SK-N-SH treated with all-trans-retinoic acid at 6 μM for 48 hours (cell line): ENCODE measurements around the gene TSPYL4.

ENCODE experiments used
- ATAC-seq: fragments of 200-7000 bp; cut with Tn5 transposase; 3 replicates; pipeline ENCODE4 v1.9.1; 2020; ENCODE audit warnings: mild to moderate bottlenecking, moderate library complexity
- ARNTL ChIP-seq: fragments of 450-650 bp; formaldehyde crosslinking; IDR thresholded peaks from 2 replicates; pipeline ENCODE4 v1.5.0; 2020; ENCODE audit warnings: low read depth, mild to moderate bottlenecking, moderate library complexity, borderline replicate concordance
- BACH2 ChIP-seq: fragments of 250-450 bp; sonication (Bioruptor Pico); IDR thresholded peaks from 2 replicates; pipeline ENCODE4 v1.9.0; 2021; ENCODE audit warnings: mild to moderate bottlenecking, borderline replicate concordance
- CSDC2 ChIP-seq: fragments of 250-450 bp; sonication (Bioruptor Pico); IDR thresholded peaks from 2 replicates; pipeline ENCODE4 v1.5.0; 2020; ENCODE audit warnings: mild to moderate bottlenecking, moderate library complexity
- ESRRG ChIP-seq: fragments of 250-450 bp; sonication (Bioruptor Pico); IDR thresholded peaks from 2 replicates; pipeline ENCODE4 v1.6.1; 2021; ENCODE audit warnings: mild to moderate bottlenecking
- GLIS3 ChIP-seq: fragments of 250-450 bp; sonication (Bioruptor Pico); IDR thresholded peaks from 2 replicates; pipeline ENCODE4 v1.5.0; 2020; ENCODE audit warnings: mild to moderate bottlenecking, moderate library complexity
- ISL1 ChIP-seq: fragments of 250-450 bp; sonication (Bioruptor Pico); IDR thresholded peaks from 2 replicates; pipeline ENCODE4 v2.1.2; 2022; ENCODE audit warnings: mild to moderate bottlenecking, moderate library complexity
- OSR1 ChIP-seq: fragments of 250-450 bp; sonication (Bioruptor Pico); IDR thresholded peaks from 2 replicates; pipeline ENCODE4 v1.8.0; 2022; ENCODE audit warnings: moderate library complexity, mild to moderate bottlenecking, inconsistent platforms
- PPARA ChIP-seq: fragments of 250-450 bp; sonication (Bioruptor Pico); IDR thresholded peaks from 2 replicates; pipeline ENCODE4 v1.5.0; 2020; ENCODE audit warnings: mild to moderate bottlenecking, borderline replicate concordance
- SNAI2 ChIP-seq: fragments of 250-450 bp; sonication (Bioruptor Pico); IDR thresholded peaks from 2 replicates; pipeline ENCODE4 v1.5.0; 2020; ENCODE audit warnings: mild to moderate bottlenecking, moderate library complexity
- TCF4 ChIP-seq: fragments of 250-450 bp; sonication (Bioruptor Pico); IDR thresholded peaks from 2 replicates; pipeline ENCODE4 v1.8.0; 2021; ENCODE audit warnings: mild to moderate bottlenecking, moderate library complexity, borderline replicate concordance
- TOX ChIP-seq: fragments of 250-450 bp; sonication (Bioruptor Pico); IDR thresholded peaks from 2 replicates; pipeline ENCODE4 v1.8.0; 2021; ENCODE audit warnings: mild to moderate bottlenecking, moderate library complexity, borderline replicate concordance
- ZFP3 ChIP-seq: fragments of 250-450 bp; sonication (Bioruptor Pico); IDR thresholded peaks from 2 replicates; pipeline ENCODE4 v1.5.0; 2020; ENCODE audit warnings: mild to moderate bottlenecking, moderate library complexity
- ZFP30 ChIP-seq: fragments of 450-650 bp; formaldehyde crosslinking; IDR thresholded peaks from 2 replicates; pipeline ENCODE4 v1.5.0; 2022; ENCODE audit warnings: mild to moderate bottlenecking, moderate library complexity
- ZNF565 ChIP-seq: fragments of 450-650 bp; formaldehyde crosslinking; conservative IDR thresholded peaks from 2 replicates; pipeline ENCODE4 v1.5.0; 2020; ENCODE audit warnings: low read depth, mild to moderate bottlenecking, moderate library complexity
- ZNF70 ChIP-seq: fragments of 450-650 bp; formaldehyde crosslinking; IDR thresholded peaks from 2 replicates; pipeline ENCODE4 v1.5.0; 2020; ENCODE audit warnings: mild to moderate bottlenecking, moderate library complexity
- ZNF8 ChIP-seq: fragments of 450-650 bp; formaldehyde crosslinking; IDR thresholded peaks from 2 replicates; pipeline ENCODE4 v1.5.0; 2020; ENCODE audit warnings: mild to moderate bottlenecking, moderate library complexity
- TF ChIP-seq, protein P1 (sequence below): fragments of 250-450 bp; sonication (Bioruptor Pico); IDR thresholded peaks from 2 replicates; pipeline ENCODE4 v1.5.1; 2021; ENCODE audit warnings: mild to moderate bottlenecking, moderate library complexity
- TF ChIP-seq, protein P2 (sequence below): fragments of 250-450 bp; sonication (Bioruptor Pico); IDR thresholded peaks from 2 replicates; pipeline ENCODE4 v1.5.0; 2020; ENCODE audit warnings: mild to moderate bottlenecking, moderate library complexity
- TF ChIP-seq, protein P3 (sequence below): fragments of 250-450 bp; sonication (Bioruptor Pico); IDR thresholded peaks from 2 replicates; pipeline ENCODE4 v1.8.0; 2021; ENCODE audit warnings: low read depth, mild to moderate bottlenecking, moderate library complexity, borderline replicate concordance
- TF ChIP-seq, protein P4 (sequence below): fragments of 250-450 bp; sonication (Bioruptor Pico); IDR thresholded peaks from 2 replicates; pipeline ENCODE4 v1.8.0; 2020; ENCODE audit warnings: mild to moderate bottlenecking, moderate library complexity, borderline replicate concordance

Gene TSPYL4

DNA sequence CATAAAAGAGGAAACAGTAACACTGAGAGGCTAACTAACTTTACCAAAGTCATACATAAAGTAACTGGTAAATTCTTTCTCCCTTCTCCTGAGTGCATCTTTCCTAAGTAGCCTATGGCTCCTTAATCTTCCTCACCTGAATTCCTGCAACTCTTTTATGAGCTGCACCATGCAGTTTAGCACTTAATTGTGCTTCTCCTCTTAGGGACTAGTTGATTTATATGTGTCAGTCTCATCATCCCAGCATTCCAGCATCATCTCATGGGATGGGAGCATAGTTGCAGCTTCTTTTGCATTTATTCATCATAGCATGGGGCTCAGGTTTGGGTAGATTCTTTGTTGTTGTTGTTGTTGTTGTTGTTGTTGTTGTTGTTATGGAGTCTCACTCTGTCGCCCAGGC is 29.3 kb upstream of the TSPYL4 start:
- TF ChIP-seq PPARA (no peak), GLIS3 (CRISPR knock-in tag) (no peak), ZFP30 (CRISPR knock-in tag) (no peak), ZNF565 (CRISPR knock-in tag) (no peak), ISL1 (CRISPR knock-in tag) (no peak), CSDC2 (no peak), SNAI2 (CRISPR knock-in tag) (no peak)
- TF ChIP-seq, protein P1, sequence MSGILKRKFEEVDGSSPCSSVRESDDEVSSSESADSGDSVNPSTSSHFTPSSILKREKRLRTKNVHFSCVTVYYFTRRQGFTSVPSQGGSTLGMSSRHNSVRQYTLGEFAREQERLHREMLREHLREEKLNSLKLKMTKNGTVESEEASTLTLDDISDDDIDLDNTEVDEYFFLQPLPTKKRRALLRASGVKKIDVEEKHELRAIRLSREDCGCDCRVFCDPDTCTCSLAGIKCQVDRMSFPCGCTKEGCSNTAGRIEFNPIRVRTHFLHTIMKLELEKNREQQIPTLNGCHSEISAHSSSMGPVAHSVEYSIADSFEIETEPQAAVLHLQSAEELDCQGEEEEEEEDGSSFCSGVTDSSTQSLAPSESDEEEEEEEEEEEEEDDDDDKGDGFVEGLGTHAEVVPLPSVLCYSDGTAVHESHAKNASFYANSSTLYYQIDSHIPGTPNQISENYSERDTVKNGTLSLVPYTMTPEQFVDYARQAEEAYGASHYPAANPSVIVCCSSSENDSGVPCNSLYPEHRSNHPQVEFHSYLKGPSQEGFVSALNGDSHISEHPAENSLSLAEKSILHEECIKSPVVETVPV (CRISPR knock-in tag), result no peak
- TF ChIP-seq, protein P2, sequence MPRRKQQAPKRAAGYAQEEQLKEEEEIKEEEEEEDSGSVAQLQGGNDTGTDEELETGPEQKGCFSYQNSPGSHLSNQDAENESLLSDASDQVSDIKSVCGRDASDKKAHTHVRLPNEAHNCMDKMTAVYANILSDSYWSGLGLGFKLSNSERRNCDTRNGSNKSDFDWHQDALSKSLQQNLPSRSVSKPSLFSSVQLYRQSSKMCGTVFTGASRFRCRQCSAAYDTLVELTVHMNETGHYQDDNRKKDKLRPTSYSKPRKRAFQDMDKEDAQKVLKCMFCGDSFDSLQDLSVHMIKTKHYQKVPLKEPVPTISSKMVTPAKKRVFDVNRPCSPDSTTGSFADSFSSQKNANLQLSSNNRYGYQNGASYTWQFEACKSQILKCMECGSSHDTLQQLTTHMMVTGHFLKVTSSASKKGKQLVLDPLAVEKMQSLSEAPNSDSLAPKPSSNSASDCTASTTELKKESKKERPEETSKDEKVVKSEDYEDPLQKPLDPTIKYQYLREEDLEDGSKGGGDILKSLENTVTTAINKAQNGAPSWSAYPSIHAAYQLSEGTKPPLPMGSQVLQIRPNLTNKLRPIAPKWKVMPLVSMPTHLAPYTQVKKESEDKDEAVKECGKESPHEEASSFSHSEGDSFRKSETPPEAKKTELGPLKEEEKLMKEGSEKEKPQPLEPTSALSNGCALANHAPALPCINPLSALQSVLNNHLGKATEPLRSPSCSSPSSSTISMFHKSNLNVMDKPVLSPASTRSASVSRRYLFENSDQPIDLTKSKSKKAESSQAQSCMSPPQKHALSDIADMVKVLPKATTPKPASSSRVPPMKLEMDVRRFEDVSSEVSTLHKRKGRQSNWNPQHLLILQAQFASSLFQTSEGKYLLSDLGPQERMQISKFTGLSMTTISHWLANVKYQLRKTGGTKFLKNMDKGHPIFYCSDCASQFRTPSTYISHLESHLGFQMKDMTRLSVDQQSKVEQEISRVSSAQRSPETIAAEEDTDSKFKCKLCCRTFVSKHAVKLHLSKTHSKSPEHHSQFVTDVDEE (CRISPR knock-in tag), result no peak
- TF ChIP-seq, protein P3, sequence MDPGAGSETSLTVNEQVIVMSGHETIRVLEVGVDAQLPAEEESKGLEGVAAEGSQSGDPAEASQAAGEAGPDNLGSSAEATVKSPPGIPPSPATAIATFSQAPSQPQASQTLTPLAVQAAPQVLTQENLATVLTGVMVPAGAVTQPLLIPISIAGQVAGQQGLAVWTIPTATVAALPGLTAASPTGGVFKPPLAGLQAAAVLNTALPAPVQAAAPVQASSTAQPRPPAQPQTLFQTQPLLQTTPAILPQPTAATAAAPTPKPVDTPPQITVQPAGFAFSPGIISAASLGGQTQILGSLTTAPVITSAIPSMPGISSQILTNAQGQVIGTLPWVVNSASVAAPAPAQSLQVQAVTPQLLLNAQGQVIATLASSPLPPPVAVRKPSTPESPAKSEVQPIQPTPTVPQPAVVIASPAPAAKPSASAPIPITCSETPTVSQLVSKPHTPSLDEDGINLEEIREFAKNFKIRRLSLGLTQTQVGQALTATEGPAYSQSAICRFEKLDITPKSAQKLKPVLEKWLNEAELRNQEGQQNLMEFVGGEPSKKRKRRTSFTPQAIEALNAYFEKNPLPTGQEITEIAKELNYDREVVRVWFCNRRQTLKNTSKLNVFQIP (CRISPR knock-in tag), result no peak
- ATAC-seq, result no peak

DNA sequence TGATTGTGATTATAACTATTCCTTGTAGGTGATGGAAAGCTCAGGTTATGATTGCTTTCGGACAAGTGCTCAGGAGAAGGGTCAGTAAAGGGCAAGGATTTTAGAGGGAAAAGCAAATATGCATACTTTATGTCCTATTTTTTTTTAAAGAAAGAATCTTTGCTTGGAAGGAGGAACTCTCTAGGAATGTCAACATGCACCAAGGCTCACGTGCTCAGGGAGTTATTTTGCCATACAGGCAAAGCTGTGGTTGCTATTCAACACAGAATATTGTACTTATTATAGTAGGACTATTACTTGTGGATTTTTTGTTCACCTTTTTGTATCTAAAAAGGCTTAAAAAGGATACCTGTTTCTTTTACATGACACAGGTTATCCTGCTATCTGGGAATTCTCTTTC is 28.8 kb upstream of the TSPYL4 start:
- ATAC-seq, result no peak

DNA sequence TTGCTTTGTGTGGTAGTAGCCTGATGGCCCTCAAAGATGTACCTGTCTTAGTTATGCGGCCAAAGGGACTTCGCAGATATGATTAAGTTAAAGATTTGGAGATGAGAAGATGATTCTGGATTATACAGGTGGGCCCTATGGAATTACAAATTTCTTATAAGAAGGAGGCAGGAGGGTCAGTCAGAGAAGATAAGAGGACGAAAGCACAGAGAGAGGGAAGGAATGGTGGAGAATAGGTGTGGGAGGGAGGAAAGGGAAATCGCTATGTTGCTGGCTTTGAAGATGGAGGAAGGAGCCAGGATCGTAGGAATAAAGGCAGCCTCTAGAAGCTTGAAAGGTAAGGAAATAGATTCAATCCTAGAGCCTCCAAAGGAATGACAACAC is 27.1 kb upstream of the TSPYL4 start:
- TF ChIP-seq, protein P4, sequence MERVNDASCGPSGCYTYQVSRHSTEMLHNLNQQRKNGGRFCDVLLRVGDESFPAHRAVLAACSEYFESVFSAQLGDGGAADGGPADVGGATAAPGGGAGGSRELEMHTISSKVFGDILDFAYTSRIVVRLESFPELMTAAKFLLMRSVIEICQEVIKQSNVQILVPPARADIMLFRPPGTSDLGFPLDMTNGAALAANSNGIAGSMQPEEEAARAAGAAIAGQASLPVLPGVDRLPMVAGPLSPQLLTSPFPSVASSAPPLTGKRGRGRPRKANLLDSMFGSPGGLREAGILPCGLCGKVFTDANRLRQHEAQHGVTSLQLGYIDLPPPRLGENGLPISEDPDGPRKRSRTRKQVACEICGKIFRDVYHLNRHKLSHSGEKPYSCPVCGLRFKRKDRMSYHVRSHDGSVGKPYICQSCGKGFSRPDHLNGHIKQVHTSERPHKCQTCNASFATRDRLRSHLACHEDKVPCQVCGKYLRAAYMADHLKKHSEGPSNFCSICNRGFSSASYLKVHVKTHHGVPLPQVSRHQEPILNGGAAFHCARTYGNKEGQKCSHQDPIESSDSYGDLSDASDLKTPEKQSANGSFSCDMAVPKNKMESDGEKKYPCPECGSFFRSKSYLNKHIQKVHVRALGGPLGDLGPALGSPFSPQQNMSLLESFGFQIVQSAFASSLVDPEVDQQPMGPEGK (CRISPR knock-in tag), result no peak
- no peak for TF ChIP-seq ZNF565 (CRISPR knock-in tag)
- TF ChIP-seq, protein P3 (CRISPR knock-in tag), result no peak
- no peak for TF ChIP-seq ESRRG
- ATAC-seq, result no peak

More for the DNA sequence above, 28.8 kb upstream of the TSPYL4 start:
- no peak for TF ChIP-seq ZFP3 (CRISPR knock-in tag)
- TF ChIP-seq GLIS3 (CRISPR knock-in tag), result no peak

DNA sequence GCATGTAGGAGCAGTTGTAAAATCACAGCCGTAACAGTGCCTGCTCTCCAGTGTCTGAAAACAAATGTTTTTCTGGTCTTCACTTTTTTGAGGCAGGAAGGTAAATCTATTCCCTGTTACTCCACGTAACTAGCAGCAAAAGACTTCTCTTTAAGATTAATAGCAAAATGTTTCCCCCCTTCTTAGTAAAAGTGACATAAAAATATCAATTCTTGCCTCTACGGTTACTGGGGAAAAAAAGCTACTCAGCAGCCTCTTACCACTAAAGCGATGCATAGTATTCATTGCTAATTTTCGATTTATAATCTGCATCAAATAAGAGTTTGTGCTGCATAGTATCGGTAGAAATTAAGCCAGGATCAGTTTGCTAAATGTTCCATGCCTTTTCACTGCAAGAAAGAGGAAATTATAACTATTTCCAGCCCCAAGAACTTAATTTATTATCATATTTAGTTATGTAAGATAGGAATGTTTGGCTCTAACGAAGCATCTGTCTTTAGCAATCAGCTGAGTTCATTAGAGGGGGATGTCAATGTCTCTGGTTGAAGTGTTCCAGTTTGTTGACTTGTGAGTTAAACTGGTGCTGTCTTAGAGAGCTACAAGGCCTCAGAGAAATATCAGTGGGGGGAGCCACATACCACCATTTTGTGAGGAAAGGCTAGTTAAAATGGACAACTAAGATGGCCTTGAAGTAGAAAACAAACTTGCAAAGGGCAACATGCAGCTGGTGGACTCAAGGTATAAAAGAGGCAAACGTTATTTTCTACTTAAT is 26.5 kb upstream of the TSPYL4 start:
- ATAC-seq, result 0 out of 3 replicates have a peak, but pooled peaks have one; percentile 1
- TF ChIP-seq OSR1 (CRISPR knock-in tag), result no peak
- TF ChIP-seq ISL1 (CRISPR knock-in tag), result no peak
- no peak for TF ChIP-seq BACH2 (CRISPR knock-in tag)
- TF ChIP-seq TCF4 (CRISPR knock-in tag), result no peak
- no peak for TF ChIP-seq PPARA
- TF ChIP-seq ZFP30 (CRISPR knock-in tag), result no peak
- TF ChIP-seq ARNTL (CRISPR knock-in tag), result no peak
- no peak for TF ChIP-seq ZFP3 (CRISPR knock-in tag)
- no peak for TF ChIP-seq TOX (CRISPR knock-in tag)
- no peak for TF ChIP-seq ZNF8 (CRISPR knock-in tag)
- TF ChIP-seq ESRRG, result no peak
- no peak for TF ChIP-seq CSDC2
- TF ChIP-seq ZNF70 (CRISPR knock-in tag), result no peak
- TF ChIP-seq, protein P2 (CRISPR knock-in tag), result no peak
- TF ChIP-seq, protein P4 (CRISPR knock-in tag), result no peak
